C4-2B (cell line): Measurements from ENCODE around the gene SHC3.

Source experiments
- H3K27ac ChIP-seq: fragments of 450-650 bp; 2 replicates; pipeline ENCODE4 v1.5.1; 2017
- CTCF ChIP-seq: fragments of 450-650 bp; conservative IDR thresholded peaks from 2 replicates; pipeline ENCODE4 v1.5.1; 2017; ENCODE audit warnings: mild to moderate bottlenecking
- ZFX ChIP-seq: fragments of 450-650 bp; IDR thresholded peaks from 2 replicates; pipeline ENCODE4 v1.6.1; 2017

Gene SHC3

GRCh38 chr9:89008744-89009545 lies 169.7 kb downstream of the SHC3 start:
- TF ChIP-seq CTCF, result peak; percentile 15; the same call in 1 of the 2 replicates
- no peak for TF ChIP-seq ZFX
- no peak overlapping the region for H3K27ac ChIP-seq

DNA sequence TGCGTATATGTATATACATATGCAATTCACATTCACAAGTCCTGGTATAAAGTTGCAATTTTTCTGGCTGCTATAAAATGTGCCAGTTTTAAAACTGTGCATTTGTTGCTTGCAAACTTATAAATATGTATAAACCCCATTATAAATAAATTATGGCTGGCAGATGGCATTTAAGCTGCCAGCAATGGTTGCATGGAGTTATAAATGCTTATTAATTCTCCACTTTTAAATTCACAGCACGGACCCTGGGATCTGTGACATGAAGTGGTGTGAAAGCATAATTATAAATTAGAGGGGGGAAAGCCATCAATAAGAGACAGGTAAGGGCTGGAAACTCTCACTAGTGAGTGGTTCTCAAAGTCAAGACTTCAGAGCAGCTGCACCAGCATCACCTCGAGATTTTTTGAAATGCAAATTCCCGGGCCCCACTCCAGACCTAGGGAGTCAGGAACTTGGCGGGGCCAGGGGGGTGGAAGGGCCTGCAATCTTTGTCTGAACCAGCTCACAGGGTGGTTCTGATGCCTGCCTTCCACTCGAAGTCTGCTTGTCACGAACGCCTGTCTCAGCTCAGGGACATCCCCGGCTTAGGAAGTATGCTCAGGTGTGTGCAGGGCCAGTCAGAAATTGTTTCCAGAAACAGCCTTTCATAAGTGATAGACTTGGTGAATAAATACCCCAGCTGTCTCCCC lies 170.4 kb downstream of the SHC3 start:
- TF ChIP-seq CTCF, result no peak
- no peak for TF ChIP-seq ZFX
- no peak overlapping the region for H3K27ac ChIP-seq

DNA sequence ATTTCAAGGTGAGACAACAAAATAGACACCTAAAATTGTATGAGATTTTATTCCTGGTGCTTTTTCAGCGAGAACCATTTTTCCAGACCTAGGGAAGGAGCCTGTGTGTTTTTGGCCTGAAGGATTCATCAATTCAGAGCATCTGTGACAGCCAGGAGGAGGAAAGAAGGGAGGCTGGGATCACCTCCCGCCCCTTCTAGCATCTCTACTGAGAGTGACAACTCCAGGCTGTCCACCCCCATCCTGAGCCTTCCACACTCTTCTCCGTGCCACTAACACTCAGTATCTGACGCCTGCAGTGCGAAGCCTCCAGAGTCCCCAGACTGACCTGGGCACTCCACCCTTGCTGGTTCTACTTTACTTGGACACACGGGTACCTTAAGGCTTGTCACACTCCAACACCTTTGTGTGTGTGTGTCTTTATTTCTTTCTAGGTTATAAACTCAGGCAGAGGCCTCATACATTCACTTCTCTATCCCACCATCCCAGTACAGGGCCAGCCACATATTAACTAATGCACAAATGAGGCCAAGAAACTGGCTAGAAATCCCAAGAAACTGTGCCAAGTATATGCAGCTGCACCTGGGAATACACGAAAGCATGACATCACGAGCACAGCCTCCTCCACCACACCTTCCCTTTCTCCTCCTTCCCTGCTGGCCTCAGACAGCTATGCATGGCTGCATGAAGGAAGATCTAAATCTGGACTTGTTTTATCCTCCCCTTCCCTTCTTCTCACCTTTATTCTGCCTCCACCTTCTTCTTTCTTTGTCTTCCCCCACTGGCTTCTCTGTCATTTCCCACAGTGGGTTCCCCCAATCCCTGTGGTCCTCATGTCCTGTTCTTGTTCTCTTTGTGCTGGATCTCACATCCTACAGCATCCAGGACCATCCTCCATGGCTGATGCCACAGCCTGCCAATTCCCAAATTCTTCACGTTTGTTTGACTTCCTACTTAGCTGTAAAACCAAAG lies 171.3 kb downstream of the SHC3 start:
- TF ChIP-seq ZFX, result no peak
- no peak for TF ChIP-seq CTCF
- no peak overlapping the region for H3K27ac ChIP-seq

- no peak overlapping the region for H3K27ac ChIP-seq
- TF ChIP-seq CTCF (no peak), ZFX (no peak)
Measured at GRCh38 chr9:89006267-89006666, 172.4 kb downstream of the SHC3 start.

GRCh38 chr9:89005323-89005722 lies 173.3 kb downstream of the SHC3 start:
- no peak overlapping the region for H3K27ac ChIP-seq
- TF ChIP-seq CTCF (no peak), ZFX (no peak)

DNA sequence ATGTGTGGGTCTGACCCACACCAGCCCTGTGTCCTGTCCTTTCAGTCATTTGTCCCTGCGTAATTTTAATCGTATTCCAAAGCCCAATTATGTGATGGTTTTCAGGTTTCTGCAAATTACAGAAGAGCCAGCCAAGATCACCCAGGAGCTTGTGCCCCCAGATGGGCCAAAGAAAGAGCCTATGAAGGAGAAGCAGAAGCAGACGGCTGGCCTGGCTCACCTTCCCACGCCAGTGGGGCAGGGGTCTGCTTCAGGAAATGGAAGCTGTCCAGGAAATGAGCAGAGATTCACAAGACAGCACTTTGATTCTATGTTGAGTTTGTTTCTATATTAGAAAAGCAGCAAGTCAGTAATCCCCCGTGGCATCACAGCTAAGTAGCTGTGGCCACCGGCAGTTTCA lies 175.6 kb downstream of the SHC3 start:
- no peak overlapping the region for H3K27ac ChIP-seq
- TF ChIP-seq CTCF, result no peak
- TF ChIP-seq ZFX, result no peak
